Fibroblast of villous mesenchyme (primary cell): ENCODE data around the gene LRRC4C. TPM values are rescaled to one million over a fixed set of nuclear protein-coding genes. Genes with fewer than 3 reads are reported as not detected.

Experiments used
- DNase-seq: peaks from one replicate; pipeline ENCODE4 v3.0.0-alpha.2; 2010; ENCODE audit warnings: low read depth
- H3K4me3 ChIP-seq: 2 replicates; pipeline ENCODE4 v1.5.1; 2011; ENCODE audit warnings: low read depth, mild to moderate bottlenecking, low read length
- CTCF ChIP-seq: IDR thresholded peaks from 2 replicates; pipeline ENCODE4 v1.5.1; 2012; ENCODE audit warnings: low read depth, mild to moderate bottlenecking, low read length; ENCODE audit not compliant: insufficient read depth
- total RNA-seq: library from RNA; depleted of rRNA; stranded (reverse); fragments of >200 nt; gene quantifications from 2 replicates; pipeline ENCODE4 v1.2.3, GENCODE V29; 2012

The LRRC4C gene
- total RNA-seq, 1 donor, result under 0.01 TPM

GRCh38 chr11:40826601-40827000 lies 632.9 kb downstream of the LRRC4C start:
- H3K4me3 ChIP-seq, result no peak overlapping the region
- TF ChIP-seq CTCF, result no peak
- DNase-seq, result no peak

- TF ChIP-seq CTCF, result no peak
- no peak overlapping the region for H3K4me3 ChIP-seq
- no peak for DNase-seq
Observed at GRCh38 chr11:40825201-40825834, 634.1 kb downstream of the LRRC4C start.

GRCh38 chr11:40819230-40819629 lies 640.2 kb downstream of the LRRC4C start:
- H3K4me3 ChIP-seq, result no peak overlapping the region
- TF ChIP-seq CTCF, result no peak
- DNase-seq, result no peak

- no peak for DNase-seq
- TF ChIP-seq CTCF, result no peak
- no peak overlapping the region for H3K4me3 ChIP-seq
Observed at GRCh38 chr11:40816976-40817375, 642.5 kb downstream of the LRRC4C start.

GRCh38 chr11:40797981-40798380 lies 661.5 kb downstream of the LRRC4C start:
- DNase-seq, result no peak
- H3K4me3 ChIP-seq, result no peak overlapping the region
- no peak for TF ChIP-seq CTCF

- TF ChIP-seq CTCF, result no peak
- H3K4me3 ChIP-seq, result no peak overlapping the region
- DNase-seq, result no peak
Observed at GRCh38 chr11:40787224-40787623, 672.2 kb downstream of the LRRC4C start.

- DNase-seq, result no peak
- no peak for TF ChIP-seq CTCF
- no peak overlapping the region for H3K4me3 ChIP-seq
Observed at GRCh38 chr11:40763046-40763445, 696.4 kb downstream of the LRRC4C start.
